Astrocyte (in vitro differentiated cells and primary cell): Measurements from ENCODE around the gene HOXA4. TPM values are rescaled to one million over a fixed set of nuclear protein-coding genes. Genes with fewer than 3 reads are reported as not detected.

ENCODE experiments used
- DNase-seq: peaks from one replicate; pipeline ENCODE4 v3.0.0-alpha.2; 2010; ENCODE audit warnings: low read depth
- FAIRE-seq: peaks from 2 replicates; lab custom pipeline; 2011; peaks lifted over from hg19 to GRCh38; lab: Jason Lieb, UNC
- H2AFZ ChIP-seq: 2 replicates; pipeline ENCODE4 v1.6.0; 2012; ENCODE audit warnings: low read depth, low read length, inconsistent platforms
- H3K27ac ChIP-seq: 2 replicates; pipeline ENCODE4 v1.5.1; 2011; ENCODE audit warnings: low read depth, low read length, inconsistent platforms
- H3K27me3 ChIP-seq: 2 replicates; pipeline ENCODE4 v1.6.0; 2011; ENCODE audit warnings: low read length, inconsistent platforms; ENCODE audit not compliant: insufficient read depth
- H3K36me3 ChIP-seq: 2 replicates; pipeline ENCODE4 v1.5.1; 2011; ENCODE audit warnings: low read length, inconsistent platforms; ENCODE audit not compliant: insufficient read depth
- H3K4me1 ChIP-seq: 2 replicates; pipeline ENCODE4 v1.5.1; 2011; ENCODE audit warnings: low read length, inconsistent platforms; ENCODE audit not compliant: insufficient read depth
- H3K4me2 ChIP-seq: 2 replicates; pipeline ENCODE4 v1.6.0; 2012; ENCODE audit warnings: low read length, inconsistent platforms
- H3K4me3 ChIP-seq: 2 replicates; pipeline ENCODE4 v1.5.1; 2011; ENCODE audit warnings: low read depth, mild to moderate bottlenecking, low read length, inconsistent platforms; ENCODE audit not compliant: insufficient read depth
- H3K79me2 ChIP-seq: 2 replicates; pipeline ENCODE4 v1.6.0; 2012; ENCODE audit warnings: mild to moderate bottlenecking, low read length, inconsistent platforms; ENCODE audit not compliant: insufficient read depth
- H3K9ac ChIP-seq: 2 replicates; pipeline ENCODE4 v1.6.0; 2012; ENCODE audit warnings: mild to moderate bottlenecking, low read length, inconsistent platforms
- H3K9me3 ChIP-seq: 2 replicates; pipeline ENCODE4 v1.5.1; 2012; ENCODE audit warnings: low read depth, mild to moderate bottlenecking, low read length, inconsistent platforms; ENCODE audit not compliant: insufficient read depth
- H4K20me1 ChIP-seq: 2 replicates; pipeline ENCODE4 v1.6.0; 2012; ENCODE audit warnings: low read length, inconsistent platforms; ENCODE audit not compliant: insufficient read depth
- H3K27ac Mint-ChIP-seq: one replicate; pipeline ENCODE4 v1.8.0; 2021; ENCODE audit warnings: mild to moderate bottlenecking, mixed read lengths; ENCODE audit not compliant: unreplicated experiment
- H3K27me3 Mint-ChIP-seq: one replicate; pipeline ENCODE4 v1.8.0; 2021; ENCODE audit warnings: low read depth, mixed read lengths; ENCODE audit not compliant: unreplicated experiment
- H3K36me3 Mint-ChIP-seq: one replicate; pipeline ENCODE4 v1.8.0; 2021; ENCODE audit warnings: low read depth, mixed read lengths; ENCODE audit not compliant: unreplicated experiment
- H3K4me1 Mint-ChIP-seq: one replicate; pipeline ENCODE4 v1.8.0; 2021; ENCODE audit warnings: low read depth, mixed read lengths; ENCODE audit not compliant: unreplicated experiment
- H3K4me3 Mint-ChIP-seq: one replicate; pipeline ENCODE4 v1.8.0; 2021; ENCODE audit warnings: mild to moderate bottlenecking, moderate library complexity, mixed read lengths; ENCODE audit not compliant: unreplicated experiment
- H3K9me3 Mint-ChIP-seq: one replicate; pipeline ENCODE4 v1.8.0; 2021; ENCODE audit warnings: mild to moderate bottlenecking, mixed read lengths; ENCODE audit not compliant: unreplicated experiment
- CTCF ChIP-seq: IDR thresholded peaks from 2 replicates; pipeline ENCODE4 v1.5.1; 2011; ENCODE audit warnings: low read depth, mild to moderate bottlenecking, inconsistent platforms, low read length, moderate library complexity; ENCODE audit not compliant: insufficient read depth
- EZH2 ChIP-seq: IDR thresholded peaks from 2 replicates; pipeline ENCODE4 v1.6.1; 2012; ENCODE audit warnings: mild to moderate bottlenecking, low read length, inconsistent platforms; ENCODE audit not compliant: insufficient read depth
- total RNA-seq: library from RNA; stranded (reverse); gene quantifications from 2 replicates; pipeline ENCODE4 v1.2.1, GENCODE V29; 2021

HOXA4 gene
- total RNA-seq, 1 donor from 2014 or later: not detected

GRCh38 chr7:27179030-27179429 is 48.5 kb upstream of the HOXA4 start:
- Histone ChIP-seq H3K79me2 (no peaks in the 10 kb centered on the region), H3K4me1 (peaks cover 5% of the 10 kb centered on the region), H4K20me1 (no peaks in the 10 kb centered on the region), H3K36me3 (no peaks in the 10 kb centered on the region), H3K9me3 (peaks cover 8% of the 10 kb centered on the region), H3K27ac (no peak overlapping the region), H3K4me3 (no peak overlapping the region), H3K4me2 (no peak overlapping the region), H3K27me3 (peaks cover 99% of the 10 kb centered on the region), H2AFZ (no peak overlapping the region), H3K9ac (no peak overlapping the region)
- FAIRE-seq: no peak
- no peak for TF ChIP-seq CTCF
- TF ChIP-seq EZH2: no peak
- H3K9me3 Mint-ChIP-seq: peaks cover 29% of the 10 kb centered on the region
- H3K27me3 Mint-ChIP-seq: peaks cover 86% of the 10 kb centered on the region
- no peaks in the 10 kb centered on the region for H3K4me1 Mint-ChIP-seq
- no peak overlapping the region for H3K27ac Mint-ChIP-seq
- H3K4me3 Mint-ChIP-seq: no peak overlapping the region
- DNase-seq: no peak
- H3K36me3 Mint-ChIP-seq: no peaks in the 10 kb centered on the region

GRCh38 chr7:27178366-27178765 is 47.8 kb upstream of the HOXA4 start:
- no peaks in the 10 kb centered on the region for H3K36me3 Mint-ChIP-seq
- Histone ChIP-seq H3K36me3 (no peaks in the 10 kb centered on the region), H3K4me2 (no peak overlapping the region), H3K27ac (no peak overlapping the region), H3K9ac (no peak overlapping the region), H3K4me1 (peaks cover 5% of the 10 kb centered on the region), H3K79me2 (no peaks in the 10 kb centered on the region), H2AFZ (no peak overlapping the region), H3K9me3 (peaks cover 8% of the 10 kb centered on the region), H3K27me3 (peaks cover 96% of the 10 kb centered on the region), H3K4me3 (no peak overlapping the region), H4K20me1 (no peaks in the 10 kb centered on the region)
- no peak overlapping the region for H3K4me3 Mint-ChIP-seq
- no peak for TF ChIP-seq CTCF
- no peak for TF ChIP-seq EZH2
- H3K27ac Mint-ChIP-seq: no peak overlapping the region
- H3K4me1 Mint-ChIP-seq: no peaks in the 10 kb centered on the region
- FAIRE-seq (no peak), DNase-seq (no peak)
- peaks cover 81% of the 10 kb centered on the region for H3K27me3 Mint-ChIP-seq
- H3K9me3 Mint-ChIP-seq: peaks cover 29% of the 10 kb centered on the region

DNA sequence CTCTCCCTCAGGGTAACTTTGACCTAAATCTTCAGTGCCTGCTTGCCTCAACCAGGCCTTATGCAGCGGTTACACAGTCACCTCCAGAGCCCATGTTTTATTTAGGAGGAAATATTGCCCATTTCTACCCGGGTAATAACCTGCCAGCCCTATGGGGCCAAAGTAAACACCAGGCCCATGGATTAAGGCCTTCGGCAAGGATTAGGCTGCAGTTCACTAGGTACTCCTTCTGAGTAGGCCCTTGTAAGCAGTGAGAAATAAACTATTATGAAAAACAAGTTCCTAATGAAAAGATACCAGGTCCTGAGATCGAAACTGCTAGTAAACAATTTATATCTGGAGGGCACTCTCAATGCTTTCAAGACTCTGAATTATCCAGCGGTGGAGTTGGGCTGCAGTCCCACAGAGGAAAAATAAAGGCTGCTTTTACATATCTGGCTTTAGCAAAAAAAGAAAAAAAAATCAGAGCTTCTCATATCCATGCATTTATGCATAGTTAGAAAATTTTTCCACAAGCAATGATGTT is 47.3 kb upstream of the HOXA4 start:
- Histone ChIP-seq H2AFZ (no peak overlapping the region), H3K9ac (no peak overlapping the region), H3K27ac (no peak overlapping the region), H3K4me1 (peaks cover 8% of the 10 kb centered on the region), H3K79me2 (no peaks in the 10 kb centered on the region), H3K9me3 (peaks cover 8% of the 10 kb centered on the region), H3K4me2 (no peak overlapping the region), H3K27me3 (peaks cover 94% of the 10 kb centered on the region), H3K4me3 (no peak overlapping the region), H3K36me3 (no peaks in the 10 kb centered on the region), H4K20me1 (no peaks in the 10 kb centered on the region)
- Mint-ChIP-seq H3K27me3 (peaks cover 78% of the 10 kb centered on the region), H3K27ac (no peak overlapping the region), H3K36me3 (no peaks in the 10 kb centered on the region), H3K9me3 (peaks cover 29% of the 10 kb centered on the region), H3K4me3 (no peak overlapping the region), H3K4me1 (no peaks in the 10 kb centered on the region)
- FAIRE-seq (no peak), DNase-seq (no peak)
- TF ChIP-seq EZH2: no peak
